ENCODE data around the gene GTF2A1L.

- TF ChIP-seq CTCF (conservative IDR thresholded peaks at IDR 0.05) (no peak), EZH2 (IDR thresholded peaks at IDR 0.05; ENCODE audit: low read depth) (no peak)
Measured at GRCh38 chr2:48605482-48606175, 12.0 kb upstream of the GTF2A1L start.
